Measurements from ENCODE around the gene GTSF1L.
"Not testable (repeated sequence)": the region's sequence is repeated elsewhere in the genome, so short reads cannot be mapped to it uniquely, and the experiment has no call there.

Gene GTSF1L
- total RNA-seq = 0 reads per million in 3 experiments

DNA sequence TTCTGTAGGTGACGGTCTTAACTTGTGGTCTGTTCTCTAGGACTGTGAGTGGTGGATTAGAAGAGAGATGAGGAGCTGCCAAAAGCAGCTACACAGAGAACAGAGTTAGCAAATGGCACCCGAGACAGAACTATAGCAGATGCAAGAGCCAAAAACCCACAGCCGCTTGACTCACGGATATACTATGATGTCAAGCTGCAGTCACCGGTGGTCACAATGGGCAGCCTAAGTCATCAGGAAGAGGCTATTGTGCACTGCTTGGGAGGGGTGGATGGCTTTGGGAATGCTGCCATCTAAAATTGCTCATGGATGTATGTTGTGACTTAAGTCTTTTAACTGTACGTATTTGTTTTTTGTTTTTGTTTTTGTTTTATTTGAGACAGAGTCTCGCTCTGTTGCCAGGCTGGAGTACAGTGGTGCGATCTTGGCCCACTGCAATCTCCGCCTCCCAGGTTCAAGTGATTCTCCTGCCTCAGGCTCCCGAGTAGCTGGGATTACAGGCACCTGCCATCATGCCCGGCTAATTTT lies at the start of gene GTSF1L:
GTSF1L (minus strand) TSS at position 192 of the 528 bp plus-strand sequence. CDS start 308 bp downstream, outside the sequence.
- no peak for DNase-seq

DNA sequence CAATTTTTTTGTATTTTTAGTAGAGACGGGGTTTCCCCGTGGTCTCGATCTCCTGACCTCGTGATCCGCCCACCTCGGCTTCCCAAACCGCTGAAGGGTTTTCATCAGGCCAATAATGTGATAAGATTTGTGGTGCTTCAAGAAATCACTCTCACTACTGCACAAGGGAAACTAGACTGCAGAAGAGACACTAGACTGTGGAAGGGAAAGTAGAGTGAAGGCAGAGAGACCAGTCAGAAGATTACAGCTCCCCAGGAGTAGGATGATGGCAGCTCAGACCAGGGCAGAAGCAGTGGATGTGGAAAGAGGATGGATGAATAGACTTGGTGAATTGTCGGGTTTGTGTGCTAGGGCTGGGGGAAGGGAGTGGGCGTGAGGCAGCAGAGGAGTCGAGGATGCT lies 48.0 kb upstream of the GTSF1L start:
- DNase-seq = no peak

DNA sequence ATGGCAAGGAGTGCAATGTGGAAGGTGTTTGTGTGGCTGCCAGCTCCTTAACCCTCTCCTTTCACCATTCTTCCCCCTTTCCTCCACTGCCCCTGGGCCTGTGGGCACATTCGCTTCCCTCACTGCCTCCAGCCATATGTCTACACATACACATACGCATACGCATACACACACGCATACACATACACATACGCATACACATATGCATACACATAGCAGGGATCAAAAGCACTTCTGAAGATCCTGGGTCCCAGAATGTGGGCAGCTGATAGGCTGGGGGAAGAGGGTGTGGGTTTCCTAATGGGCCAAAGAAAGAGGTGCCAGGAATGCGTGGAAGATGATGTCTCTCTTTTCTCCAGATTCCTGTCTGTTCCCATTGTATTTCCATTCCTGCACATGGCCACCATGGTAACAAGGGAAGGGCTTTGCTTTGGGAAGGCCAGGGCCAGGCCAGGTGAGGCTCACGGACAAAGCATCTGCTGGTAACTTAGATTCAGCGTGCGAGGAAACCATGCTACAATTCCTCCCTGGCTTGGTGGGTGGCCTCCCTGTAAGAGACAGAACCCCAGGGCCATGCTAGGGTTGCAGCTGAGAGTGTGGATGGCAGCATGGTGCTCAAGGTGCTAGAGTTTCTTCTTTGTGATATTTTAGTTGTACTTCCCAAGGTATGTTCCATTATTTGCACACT lies 44.8 kb upstream of the GTSF1L start:
- no peak for DNase-seq

DNA sequence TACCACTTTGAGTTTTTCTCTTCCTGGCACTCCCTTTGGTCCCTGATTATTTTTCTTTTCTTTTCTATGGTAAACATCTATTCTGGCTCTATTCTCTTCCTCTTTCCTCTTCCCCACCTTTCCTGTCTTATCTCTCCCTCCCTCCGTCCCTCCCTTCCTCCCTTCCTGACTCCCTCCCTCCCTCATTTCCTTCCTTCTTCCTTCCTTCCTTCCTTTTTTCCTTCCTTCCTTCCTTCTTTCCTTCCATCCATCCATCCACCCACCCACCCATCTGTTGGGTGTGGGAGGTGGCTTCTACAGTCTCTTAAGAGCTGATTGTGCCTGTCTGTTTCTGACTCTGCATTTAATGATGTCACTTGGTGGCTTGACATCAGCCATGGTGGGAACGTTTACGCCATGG lies 43.5 kb upstream of the GTSF1L start:
- DNase-seq = no peak

DNA sequence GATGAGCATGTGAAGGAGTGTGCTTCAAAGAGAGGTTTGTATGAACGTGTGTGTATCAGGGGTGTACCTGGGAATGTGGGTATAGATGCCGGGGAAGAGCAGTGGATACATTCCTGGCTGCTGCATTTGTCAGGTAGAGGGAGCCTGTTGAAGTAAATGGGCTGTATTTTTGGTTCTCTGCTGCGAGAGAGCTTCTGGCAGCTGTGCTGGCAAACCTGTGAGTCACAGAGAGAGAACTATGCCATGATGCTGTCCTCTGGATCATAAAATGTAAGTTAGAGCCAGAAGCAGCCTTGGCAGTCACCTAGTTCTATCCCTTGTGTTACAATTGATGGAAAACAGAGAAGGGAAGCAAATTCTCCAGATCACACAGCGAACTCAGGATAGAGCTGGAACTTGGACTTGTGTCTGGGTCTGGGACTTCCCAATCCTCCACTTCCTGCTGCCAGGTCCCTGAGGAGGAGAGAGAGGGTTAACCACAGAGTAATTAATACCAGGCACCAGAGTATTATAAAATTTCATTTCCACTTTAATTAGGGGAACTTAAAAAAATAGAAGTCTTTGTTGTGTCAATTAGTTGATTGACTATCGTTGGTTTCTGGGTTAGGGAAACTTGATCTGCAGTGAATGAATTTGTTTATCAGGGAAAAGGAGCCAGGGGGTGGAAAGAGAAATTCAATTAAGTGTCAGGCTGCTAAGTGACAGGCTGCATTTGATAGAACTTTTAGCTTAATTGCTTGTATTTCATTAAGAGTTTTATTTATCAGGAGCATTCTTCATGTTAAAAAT lies 41.1 kb upstream of the GTSF1L start:
- DNase-seq = no peak

DNA sequence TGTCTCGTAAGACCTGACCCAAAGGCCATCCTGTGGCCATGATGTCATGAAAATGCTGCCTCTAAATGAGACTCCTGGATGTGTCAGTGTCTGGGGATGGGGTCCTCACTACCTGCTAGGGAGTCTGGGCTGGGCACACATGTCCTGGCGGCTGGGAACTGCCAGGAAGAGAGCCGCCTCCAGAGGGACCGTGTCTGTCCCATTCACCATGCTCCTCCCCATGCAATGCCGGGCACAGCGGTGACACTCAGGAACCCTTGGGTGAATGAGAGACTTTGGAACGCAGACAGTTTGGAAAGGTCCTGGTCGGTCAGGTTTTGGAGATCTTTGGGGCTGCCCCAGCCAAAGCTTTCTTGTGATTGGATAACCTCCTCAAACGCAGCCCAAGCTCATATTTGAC lies 40.1 kb upstream of the GTSF1L start:
- no peak for DNase-seq

DNA sequence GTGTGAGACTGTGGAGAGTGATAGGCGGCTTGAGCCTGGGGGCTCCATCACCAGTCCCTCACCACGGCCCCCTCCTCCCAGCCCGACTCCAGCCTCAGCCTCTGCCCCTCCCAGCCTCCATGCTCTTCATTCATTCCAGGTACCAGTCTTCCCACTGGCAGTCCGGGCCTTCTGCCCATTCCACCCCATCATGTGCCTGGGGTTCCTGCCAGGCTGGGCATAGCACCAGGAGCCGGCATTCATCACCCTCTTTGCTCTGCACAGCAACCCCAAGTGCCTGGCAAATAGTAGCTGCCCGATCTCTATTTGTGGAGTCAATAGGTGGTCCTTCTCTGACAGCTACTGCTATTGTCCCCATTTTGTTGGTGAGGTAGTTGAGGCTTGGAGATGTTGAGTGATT lies 39.6 kb upstream of the GTSF1L start:
- no peak for DNase-seq

DNA sequence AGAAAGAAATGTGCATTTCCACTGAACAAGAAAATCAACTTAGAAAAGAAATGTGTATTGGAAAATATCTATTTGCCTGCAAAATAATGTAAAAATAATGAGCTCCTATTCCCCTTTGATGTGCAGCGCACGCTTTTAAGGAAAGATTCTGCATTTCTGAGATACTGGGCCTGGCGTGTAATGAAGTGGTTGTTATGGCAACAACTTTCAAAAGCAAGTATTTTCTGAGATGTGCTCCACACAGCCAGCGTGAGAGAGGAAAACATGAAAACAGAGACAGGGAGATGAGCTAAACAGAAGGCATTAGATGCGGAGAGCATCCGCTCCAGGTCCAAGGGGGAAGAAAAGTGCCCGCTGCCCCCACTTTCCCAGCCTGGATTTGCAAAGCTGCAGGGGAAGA lies 39.1 kb upstream of the GTSF1L start:
- DNase-seq = no peak

DNA sequence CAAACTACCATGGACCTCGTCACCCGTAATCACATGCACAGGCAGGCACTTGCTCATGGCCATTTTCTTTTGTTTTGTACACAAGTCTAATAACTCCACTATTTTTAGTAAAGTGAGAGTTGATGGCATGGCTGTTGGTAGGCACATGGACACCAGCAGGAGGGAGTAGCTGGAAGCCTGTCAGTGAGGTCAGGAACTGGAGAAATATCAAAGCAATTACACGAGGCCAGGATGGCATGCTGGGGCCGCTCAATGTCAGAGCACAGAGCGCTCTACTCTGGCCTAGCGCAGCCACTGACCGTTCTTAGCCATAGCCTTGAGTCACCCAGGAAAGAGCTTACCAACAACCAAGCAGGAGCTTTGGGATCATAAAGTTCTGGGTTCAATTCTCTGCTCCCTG lies 36.1 kb upstream of the GTSF1L start:
- no peak for DNase-seq

DNA sequence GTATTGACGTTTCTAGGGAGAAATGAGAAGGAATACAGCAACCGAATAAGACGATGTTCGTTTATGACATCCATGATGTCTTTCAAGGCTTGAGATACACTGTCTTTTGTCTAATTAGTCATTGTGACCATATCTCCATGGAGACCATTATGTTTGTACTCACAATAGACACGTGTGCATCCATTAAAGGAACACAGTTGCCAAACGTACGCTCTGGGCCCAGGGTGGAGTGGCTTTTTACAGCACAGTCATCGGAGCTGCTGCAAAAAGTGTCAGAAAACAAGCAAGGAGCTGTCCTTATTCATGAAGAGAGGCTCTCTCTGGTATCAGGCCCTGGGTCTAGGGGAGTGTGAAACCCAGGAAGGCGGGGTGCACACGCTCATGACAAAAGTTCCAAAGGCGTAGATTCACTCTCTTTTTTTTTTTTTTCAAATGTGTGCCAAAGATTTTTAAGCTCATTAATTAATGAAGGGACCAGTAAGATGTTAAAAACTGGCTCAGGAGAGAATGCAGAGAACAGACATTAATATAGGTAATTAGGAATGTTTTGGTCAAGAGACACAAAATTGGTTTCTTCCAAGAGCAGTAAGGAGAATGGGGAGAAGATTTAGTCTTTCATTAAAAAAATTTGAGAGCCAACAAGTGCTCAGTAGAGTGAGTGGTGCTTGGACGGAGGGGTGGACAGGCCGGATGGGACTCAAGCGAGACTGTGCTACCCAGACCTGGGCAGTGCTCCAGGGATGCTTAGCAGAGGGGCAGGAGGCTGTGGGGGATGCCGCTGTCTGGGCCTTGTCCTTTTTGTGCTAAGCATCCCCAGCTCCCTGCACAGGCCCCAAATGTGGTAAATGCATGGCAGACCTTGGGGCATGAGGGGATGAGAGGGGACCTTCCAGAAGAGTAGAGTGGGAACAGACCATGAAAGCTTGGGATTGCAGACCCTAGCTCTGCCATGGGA lies 34.9 kb upstream of the GTSF1L start:
- DNase-seq = no peak

DNA sequence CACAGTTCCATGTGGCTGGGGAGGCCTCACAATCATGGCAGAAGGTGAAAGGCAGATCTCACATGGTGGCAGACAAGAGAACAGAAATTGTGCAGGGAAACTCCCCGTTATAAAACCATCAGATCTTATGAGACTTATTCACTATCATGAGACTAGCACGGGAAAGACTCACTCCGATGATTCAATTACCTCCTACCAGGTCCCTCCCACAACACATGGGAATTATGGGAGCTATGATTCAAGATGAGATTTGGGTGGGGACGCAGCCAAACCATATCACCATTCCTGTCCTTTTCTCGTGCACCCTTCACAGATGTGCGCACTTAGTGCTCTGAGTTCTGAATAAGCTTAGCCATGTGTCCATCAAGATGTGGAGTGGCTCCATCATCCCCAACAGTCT lies 31.1 kb upstream of the GTSF1L start:
- not testable (repeated sequence) for DNase-seq

DNA sequence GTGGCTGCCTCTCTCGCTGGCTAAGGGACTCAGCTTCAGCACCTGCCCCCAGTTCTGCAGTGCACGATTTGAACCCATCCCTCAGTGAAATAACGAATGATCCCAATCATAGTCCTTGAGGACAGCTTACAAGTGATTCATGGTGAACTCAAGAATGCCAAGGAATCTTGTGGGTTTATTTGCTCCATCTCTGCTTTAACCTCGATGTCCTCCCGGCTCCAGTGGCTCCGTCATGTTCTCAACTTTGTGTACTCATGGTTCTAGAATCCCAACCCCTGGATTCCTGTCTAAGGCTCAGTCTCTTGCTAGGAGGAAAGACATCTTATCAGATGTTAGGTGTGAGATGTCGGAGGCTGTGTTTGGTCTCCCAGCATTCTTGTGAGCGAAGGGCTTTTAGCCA lies 29.0 kb upstream of the GTSF1L start:
- DNase-seq = no peak

DNA sequence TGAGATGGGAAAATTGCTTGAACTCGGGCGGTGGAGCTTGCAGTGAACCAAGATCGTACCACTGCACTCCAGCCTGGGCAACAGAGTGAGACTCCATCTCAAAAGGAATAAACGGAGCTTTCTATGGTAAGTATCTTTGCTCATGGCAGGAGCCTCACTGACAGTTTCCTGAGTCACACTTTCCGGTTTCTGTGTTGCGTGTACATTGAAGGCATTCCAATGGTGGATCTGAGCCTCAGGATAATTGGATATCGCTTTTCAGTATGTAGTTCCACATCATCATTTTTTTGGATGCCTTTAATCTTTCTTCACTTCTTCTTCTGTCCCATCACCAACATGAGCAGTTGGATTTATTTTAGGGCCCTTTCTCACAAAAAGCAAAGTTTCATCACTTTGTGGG lies 28.6 kb upstream of the GTSF1L start:
- DNase-seq = no peak

DNA sequence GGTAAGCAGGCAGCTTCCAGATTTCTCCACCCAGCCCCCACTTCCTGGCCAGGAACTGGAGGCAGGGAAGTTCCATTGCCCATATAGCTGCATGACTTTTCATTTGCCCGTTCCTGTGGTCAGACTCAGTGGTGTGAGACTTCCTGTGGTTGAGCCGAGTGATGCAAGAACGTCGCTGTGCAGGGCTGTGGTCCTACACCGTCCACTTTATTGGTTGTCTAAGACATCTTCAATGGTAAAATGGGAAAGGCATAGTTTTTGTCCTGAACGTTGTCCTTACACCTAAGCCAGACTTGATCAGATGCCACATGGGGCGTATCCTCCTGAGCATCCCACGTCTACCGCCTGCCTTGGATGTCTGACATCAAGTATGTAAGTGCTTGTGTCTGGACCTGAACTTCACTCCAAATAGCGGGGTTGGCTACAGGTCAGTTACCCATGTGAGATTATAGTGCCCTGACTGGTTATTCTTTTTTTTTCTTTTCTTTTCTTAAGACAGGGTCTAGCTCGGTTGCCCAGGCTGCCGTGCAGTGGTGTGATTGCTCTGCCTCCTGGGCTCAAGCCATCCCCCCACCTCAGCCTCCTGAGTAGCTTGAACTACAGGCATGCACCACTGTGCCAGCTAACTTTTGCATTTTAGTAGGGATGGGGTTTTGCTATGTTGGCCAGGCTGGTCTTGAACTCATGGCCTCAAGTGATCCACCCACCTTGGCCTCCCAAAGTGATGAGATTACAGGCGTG lies 25.9 kb upstream of the GTSF1L start:
- no peak for DNase-seq

DNA sequence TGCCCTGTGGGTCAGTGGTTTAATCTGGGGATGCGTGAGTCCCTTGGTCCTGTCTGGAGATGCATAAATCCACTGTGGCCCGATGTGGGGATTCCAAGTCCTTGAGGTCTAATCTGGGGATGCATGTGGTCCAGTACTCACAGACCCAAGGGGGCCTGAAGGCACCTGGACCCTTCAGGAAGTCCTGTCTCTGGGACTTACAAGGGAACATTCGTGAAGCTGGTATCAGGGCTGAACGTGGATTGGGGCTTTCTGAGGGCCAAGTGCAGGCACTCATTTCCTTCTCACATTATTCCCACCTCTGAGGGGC lies 25.2 kb upstream of the GTSF1L start:
- DNase-seq = no peak

DNA sequence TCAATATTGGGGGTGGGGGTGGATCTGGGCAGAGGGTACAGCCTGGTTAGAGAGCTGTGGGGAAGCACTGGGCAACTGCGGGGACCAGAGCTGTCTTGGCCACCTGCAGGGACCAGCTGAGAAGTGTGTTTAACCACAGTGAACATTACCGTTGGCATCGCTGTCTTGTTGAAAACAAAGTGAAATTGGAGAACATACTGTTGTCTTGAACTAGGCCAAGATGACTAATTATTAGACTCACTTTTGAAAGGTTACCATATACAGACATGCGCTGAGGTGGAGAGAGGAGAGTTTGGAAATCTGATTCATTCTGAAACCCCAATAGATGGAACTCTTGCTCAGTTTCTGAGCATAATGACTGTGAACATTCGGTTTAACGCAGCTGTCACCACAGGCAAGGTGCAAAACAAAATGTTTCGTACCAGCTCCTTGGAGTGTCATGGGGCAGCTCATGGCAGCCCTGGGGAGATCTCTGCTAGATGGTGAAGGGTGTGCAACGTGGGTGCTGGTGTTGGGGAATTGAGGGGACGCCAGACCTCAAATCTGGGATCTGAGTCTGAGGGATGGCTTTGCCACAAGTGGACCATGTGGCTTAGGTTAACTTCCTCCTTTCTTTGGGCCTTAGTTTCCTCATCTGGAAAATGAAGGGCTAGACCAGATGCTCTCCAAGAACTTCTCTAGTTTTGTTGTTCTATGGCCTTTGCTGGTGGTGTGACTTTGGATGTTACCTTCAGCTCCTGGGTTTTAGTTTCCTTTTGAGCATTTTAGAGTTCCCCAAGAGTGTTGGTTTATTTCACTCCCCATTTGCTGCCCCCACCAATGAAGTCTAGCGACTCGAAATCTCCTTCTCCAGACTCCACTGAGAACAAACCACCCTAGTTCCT lies 24.6 kb upstream of the GTSF1L start:
- DNase-seq = no peak

DNA sequence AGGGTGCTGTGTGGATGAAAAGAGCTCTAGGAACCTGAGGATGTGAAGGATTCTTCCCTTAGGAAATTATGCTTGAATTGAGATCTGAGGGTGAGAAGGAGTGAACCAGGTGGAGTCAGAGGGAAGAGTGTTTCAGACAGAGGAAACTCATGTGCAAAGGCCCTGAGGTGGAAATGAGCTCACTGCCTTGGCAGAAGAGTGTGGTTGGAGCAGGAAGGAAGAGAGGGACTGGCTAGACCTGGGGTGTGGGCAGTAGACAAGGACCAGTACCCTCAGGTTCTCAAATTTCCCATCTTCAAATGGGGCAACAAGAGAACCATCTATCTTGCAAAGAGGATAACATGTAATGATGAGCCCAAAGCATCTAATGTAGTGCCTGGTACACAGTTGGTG lies 24.0 kb upstream of the GTSF1L start:
- no peak for DNase-seq

DNA sequence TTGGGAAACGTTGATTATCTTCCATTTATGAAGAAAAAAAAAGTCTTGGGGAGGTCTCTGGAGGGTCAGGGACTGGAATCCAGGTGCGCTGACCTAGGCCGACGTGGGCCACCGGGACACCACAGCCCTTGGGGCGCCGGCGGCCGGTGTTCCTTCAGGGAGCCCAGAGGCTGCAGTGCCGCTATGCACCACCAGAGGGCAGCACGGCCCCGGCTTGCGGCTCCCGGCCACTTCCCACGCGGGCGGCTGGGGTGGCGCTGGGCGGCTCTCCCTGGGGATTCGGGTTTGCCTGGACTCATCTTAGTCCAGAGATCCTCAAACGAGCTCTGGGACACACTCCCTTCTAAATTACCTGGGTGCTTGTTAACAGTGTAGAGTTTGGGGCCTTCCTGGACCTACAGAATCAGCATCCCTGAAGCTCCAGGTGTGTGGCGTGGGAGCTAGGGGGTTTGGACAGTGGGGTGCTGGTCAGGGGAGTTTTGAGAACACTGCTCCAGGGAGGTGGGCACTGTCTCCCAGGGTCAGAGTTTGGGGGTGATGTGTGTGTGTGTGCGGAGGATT lies 23.0 kb upstream of the GTSF1L start:
- DNase-seq = peak; percentile 58

DNA sequence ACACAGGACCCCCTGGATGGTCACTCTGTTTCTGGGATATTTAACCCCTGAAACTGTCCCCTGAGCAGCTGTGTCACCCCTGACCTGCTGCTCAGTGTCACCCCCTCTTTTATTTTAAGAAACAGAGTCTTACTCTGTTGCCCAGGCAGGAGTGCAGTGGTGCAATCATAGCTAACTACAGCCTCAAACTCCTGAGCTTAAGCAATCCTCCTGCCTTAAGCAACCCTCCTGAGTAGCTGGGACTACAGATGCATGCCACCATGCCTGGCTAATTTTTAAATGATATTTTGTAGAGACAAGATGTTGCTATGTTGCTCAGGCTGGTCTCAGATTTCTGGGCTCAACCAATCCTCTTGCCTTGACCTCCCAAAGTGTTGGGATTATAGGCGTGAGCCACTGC lies 21.5 kb upstream of the GTSF1L start:
- no peak for DNase-seq

DNA sequence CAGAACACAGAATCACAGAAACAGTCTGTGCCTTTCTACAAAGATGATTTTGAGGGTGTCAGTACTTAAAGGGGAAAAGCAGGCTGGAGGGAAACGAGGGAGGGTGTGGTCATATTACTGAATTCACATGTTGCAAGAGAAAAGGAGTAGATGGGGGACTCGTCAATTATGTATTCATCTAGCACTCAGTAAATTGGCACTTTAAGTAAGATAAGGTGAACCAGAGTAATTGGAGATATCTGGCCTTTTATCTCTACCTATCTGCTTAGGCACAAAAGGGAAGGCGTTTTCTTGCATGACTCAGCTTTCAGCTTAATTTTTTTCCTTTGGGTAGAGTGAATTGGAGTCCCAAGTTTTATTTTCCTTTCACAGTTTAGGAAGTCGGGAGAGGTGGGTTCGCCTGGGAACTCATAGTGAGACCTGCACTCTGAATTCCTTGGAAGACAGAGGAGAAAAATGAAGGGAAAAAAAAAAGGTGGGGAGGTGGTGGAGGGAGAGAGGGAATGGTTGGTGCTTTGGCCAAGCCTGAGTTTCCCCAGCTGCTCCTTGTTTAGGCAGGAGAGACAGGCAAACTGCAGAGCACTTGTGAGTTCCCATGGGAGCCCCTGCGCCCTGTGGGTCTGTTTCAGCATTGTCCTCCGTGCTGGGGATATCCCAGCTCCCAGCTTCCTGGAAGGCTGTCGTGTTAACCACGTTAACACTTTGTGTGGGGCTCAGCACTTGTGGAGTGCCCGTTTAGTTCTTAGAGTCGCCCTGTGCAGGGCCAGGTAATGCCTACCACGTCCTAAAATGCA lies 19.7 kb upstream of the GTSF1L start:
- DNase-seq = no peak

Measured in central memory CD4-positive, alpha-beta T cell (primary cell).